Smooth muscle cell (in vitro differentiated cells): ENCODE data around the gene CP. TPM values are rescaled to one million over a fixed set of nuclear protein-coding genes. Genes with fewer than 3 reads are reported as not detected.

Source experiments
- DNase-seq: peaks from one replicate; lab custom pipeline; 2025; ENCODE audit not compliant: unreplicated experiment; lab: John Stamatoyannopoulos, UW
- H2AFZ ChIP-seq: fragments of 200-600 bp; sonication (generic); 2 replicates; pipeline ENCODE4 v1.6.0; 2016; ENCODE audit warnings: antibody characterized with exemption, low read depth, mild to moderate bottlenecking
- H3F3A ChIP-seq: fragments of 200-600 bp; sonication (generic); 2 replicates; pipeline ENCODE4 v1.6.0; 2017; ENCODE audit warnings: antibody characterized with exemption, low read depth
- H3K27ac ChIP-seq: fragments of 200-600 bp; sonication (generic); 2 replicates; pipeline ENCODE4 v1.5.1; 2016; ENCODE audit warnings: low read depth, mild to moderate bottlenecking
- H3K27me3 ChIP-seq: fragments of 200-600 bp; sonication (generic); 2 replicates; pipeline ENCODE4 v1.6.1; 2016; ENCODE audit warnings: low read depth, mild to moderate bottlenecking
- H3K36me3 ChIP-seq: fragments of 200-600 bp; sonication (generic); 2 replicates; pipeline ENCODE4 v1.5.1; 2016; ENCODE audit warnings: low read depth
- H3K4me1 ChIP-seq: fragments of 200-600 bp; sonication (generic); 2 replicates; pipeline ENCODE4 v1.5.1; 2016; ENCODE audit warnings: low read depth
- H3K4me2 ChIP-seq: fragments of 200-600 bp; sonication (generic); 2 replicates; pipeline ENCODE4 v1.6.0; 2016; ENCODE audit warnings: mild to moderate bottlenecking
- H3K4me3 ChIP-seq: fragments of 200-600 bp; sonication (generic); 2 replicates; pipeline ENCODE4 v1.5.1; 2016; ENCODE audit warnings: mild to moderate bottlenecking
- H3K79me2 ChIP-seq: fragments of 200-600 bp; sonication (generic); 2 replicates; pipeline ENCODE4 v1.6.0; 2016; ENCODE audit warnings: low read depth, mild to moderate bottlenecking
- H3K9ac ChIP-seq: fragments of 200-600 bp; sonication (generic); 2 replicates; pipeline ENCODE4 v1.6.0; 2016; ENCODE audit warnings: low read depth
- H3K9me3 ChIP-seq: fragments of 200-600 bp; sonication (generic); replicated peaks from 2 replicates; pipeline ENCODE4 v1.5.1; 2016; ENCODE audit warnings: low read depth
- H4K20me1 ChIP-seq: fragments of 200-600 bp; sonication (generic); 2 replicates; pipeline ENCODE4 v1.6.0; 2016; ENCODE audit warnings: low read depth
- CTCF ChIP-seq: fragments of 200-600 bp; sonication (generic); IDR thresholded peaks from 2 replicates; pipeline ENCODE4 v1.5.1; 2017; ENCODE audit warnings: borderline replicate concordance, mild to moderate bottlenecking, antibody characterized with exemption; ENCODE audit not compliant: insufficient read depth, poor library complexity, severe bottlenecking
- WGBS: methylation state at CpG from one replicate; pipeline ENCODE4 v1.1.7; 2016; ENCODE audit warnings: low lambda C conversion rate; 5-methylcytosine and 5-hydroxymethylcytosine counted together
- polyA plus RNA-seq: library from polyadenylated mRNA; unstranded; fragments of >200 nt; fragmentation: Nextera tagmentation; extraction: Ambion mirVana; gene quantifications from 2 replicates; pipeline ENCODE4 v1.2.1, GENCODE V29; 2016
- total RNA-seq: library from RNA; depleted of rRNA; stranded (reverse); fragments of >200 nt; gene quantifications from 2 replicates; pipeline ENCODE4 v1.2.3, GENCODE V29; 2014

The CP gene
- total and polyA plus RNA-seq, 2 experiments from 2014 or later, result 2.6 TPM; not detected in 1

- H3K4me3 ChIP-seq, result no peak overlapping the region
- H4K20me1 ChIP-seq, result no peaks in the 10 kb centered on the region
- H3K27ac ChIP-seq, result no peak overlapping the region
- no peak overlapping the region for H3K4me2 ChIP-seq
- H3K4me1 ChIP-seq, result no peaks in the 10 kb centered on the region
- H2AFZ ChIP-seq, result no peak overlapping the region
- DNase-seq, result no peak
- H3F3A ChIP-seq, result no peaks in the 10 kb centered on the region
- no peaks in the 10 kb centered on the region for H3K27me3 ChIP-seq
- no peak for TF ChIP-seq CTCF
- no peaks in the 10 kb centered on the region for H3K9me3 ChIP-seq
- H3K36me3 ChIP-seq, result peaks cover 4% of the 10 kb centered on the region
- H3K9ac ChIP-seq, result no peak overlapping the region
- 89% methylated on average over 2 of the region's 2 CpGs for WGBS
- no peaks in the 10 kb centered on the region for H3K79me2 ChIP-seq
Measured at GRCh38 chr3:149162007-149162406, 59.6 kb downstream of the CP start.

- no peak for DNase-seq
- Histone ChIP-seq H3F3A (no peaks in the 10 kb centered on the region), H4K20me1 (no peaks in the 10 kb centered on the region), H3K27ac (no peak overlapping the region), H3K9me3 (no peaks in the 10 kb centered on the region), H3K36me3 (peaks cover 4% of the 10 kb centered on the region), H2AFZ (no peak overlapping the region), H3K79me2 (no peaks in the 10 kb centered on the region), H3K4me1 (no peaks in the 10 kb centered on the region), H3K4me2 (no peak overlapping the region), H3K27me3 (no peaks in the 10 kb centered on the region), H3K4me3 (no peak overlapping the region), H3K9ac (no peak overlapping the region)
- 96% methylated on average over 4 of the region's 4 CpGs for WGBS
- TF ChIP-seq CTCF, result no peak
Measured at GRCh38 chr3:149160754-149161300, 60.8 kb downstream of the CP start.

GRCh38 chr3:149153402-149153801 is 68.2 kb downstream of the CP start:
- Histone ChIP-seq H3K4me1 (peaks cover 10% of the 10 kb centered on the region), H4K20me1 (peaks cover 13% of the 10 kb centered on the region), H3K79me2 (no peaks in the 10 kb centered on the region), H3K4me3 (no peak overlapping the region), H3K9ac (no peak overlapping the region), H3K27me3 (peaks cover 6% of the 10 kb centered on the region), H3K27ac (peak overlapping the region; percentile 73), H3K36me3 (no peaks in the 10 kb centered on the region), H3K9me3 (no peaks in the 10 kb centered on the region), H3K4me2 (peak overlapping the region; percentile 70), H2AFZ (no peak overlapping the region), H3F3A (peaks cover 4% of the 10 kb centered on the region)
- no peak for DNase-seq
- TF ChIP-seq CTCF, result no peak

GRCh38 chr3:149152420-149152819 is 69.2 kb downstream of the CP start:
- peak overlapping the region; percentile 73 for H3K27ac ChIP-seq
- no peak for DNase-seq
- peak overlapping the region; percentile 70 for H3K4me2 ChIP-seq

More at GRCh38 chr3:149152420-149152819, 69.2 kb downstream of the CP start:
- H3K27me3 ChIP-seq, result peaks cover 6% of the 10 kb centered on the region
- H3K79me2 ChIP-seq, result no peaks in the 10 kb centered on the region
- no peaks in the 10 kb centered on the region for H3K36me3 ChIP-seq
- no peaks in the 10 kb centered on the region for H3K9me3 ChIP-seq
- H2AFZ ChIP-seq, result no peak overlapping the region
- H4K20me1 ChIP-seq, result peaks cover 17% of the 10 kb centered on the region
- peaks cover 4% of the 10 kb centered on the region for H3F3A ChIP-seq
- no peak for TF ChIP-seq CTCF
- H3K4me1 ChIP-seq, result peaks cover 10% of the 10 kb centered on the region
- no peak overlapping the region for H3K4me3 ChIP-seq
- H3K9ac ChIP-seq, result peak overlapping the region; percentile 51
- WGBS, result 27% methylated on average over 2 of the region's 2 CpGs
